Measurements from ENCODE around the gene TBX19.

Gene TBX19

GRCh38 chr1:168280296-168280927, at the start of gene TBX19:
TBX19 (plus strand) TSS chr1:168280877; CDS start chr1:168281091, 214 bp downstream.
- TF ChIP-seq, protein P1, sequence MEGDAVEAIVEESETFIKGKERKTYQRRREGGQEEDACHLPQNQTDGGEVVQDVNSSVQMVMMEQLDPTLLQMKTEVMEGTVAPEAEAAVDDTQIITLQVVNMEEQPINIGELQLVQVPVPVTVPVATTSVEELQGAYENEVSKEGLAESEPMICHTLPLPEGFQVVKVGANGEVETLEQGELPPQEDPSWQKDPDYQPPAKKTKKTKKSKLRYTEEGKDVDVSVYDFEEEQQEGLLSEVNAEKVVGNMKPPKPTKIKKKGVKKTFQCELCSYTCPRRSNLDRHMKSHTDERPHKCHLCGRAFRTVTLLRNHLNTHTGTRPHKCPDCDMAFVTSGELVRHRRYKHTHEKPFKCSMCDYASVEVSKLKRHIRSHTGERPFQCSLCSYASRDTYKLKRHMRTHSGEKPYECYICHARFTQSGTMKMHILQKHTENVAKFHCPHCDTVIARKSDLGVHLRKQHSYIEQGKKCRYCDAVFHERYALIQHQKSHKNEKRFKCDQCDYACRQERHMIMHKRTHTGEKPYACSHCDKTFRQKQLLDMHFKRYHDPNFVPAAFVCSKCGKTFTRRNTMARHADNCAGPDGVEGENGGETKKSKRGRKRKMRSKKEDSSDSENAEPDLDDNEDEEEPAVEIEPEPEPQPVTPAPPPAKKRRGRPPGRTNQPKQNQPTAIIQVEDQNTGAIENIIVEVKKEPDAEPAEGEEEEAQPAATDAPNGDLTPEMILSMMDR (IDR thresholded peaks at IDR 0.05; ENCODE audit: control insufficient read depth, extremely low read depth, insufficient read depth), result no peak
- DNase-seq (ENCODE audit: low read depth), result no peak
- no peak within 1 kb of the TSS for H3K4me3 ChIP-seq (ENCODE audit: low read depth, low read length)

- DNase-seq (ENCODE audit: low read depth), result no peak
- H3K4me3 ChIP-seq (ENCODE audit: low read depth, low read length), result no peak overlapping the region
- TF ChIP-seq, protein P1 (IDR thresholded peaks at IDR 0.05; ENCODE audit: control insufficient read depth, extremely low read depth, insufficient read depth), result peak; percentile 56
Measured at GRCh38 chr1:168234846-168235547, 45.7 kb upstream of the TBX19 start.

GRCh38 chr1:168235548-168235885, 45.2 kb upstream of the TBX19 start:
- H3K4me3 ChIP-seq (ENCODE audit: low read depth, low read length), result no peak overlapping the region
- TF ChIP-seq, protein P1 (IDR thresholded peaks at IDR 0.05; ENCODE audit: control insufficient read depth, extremely low read depth, insufficient read depth), result no peak
- no peak for DNase-seq (ENCODE audit: low read depth)

GRCh38 chr1:168235937-168236336, 44.7 kb upstream of the TBX19 start:
- no peak overlapping the region for H3K4me3 ChIP-seq (ENCODE audit: low read depth, low read length)
- peak; percentile 86 for DNase-seq (ENCODE audit: low read depth)
- TF ChIP-seq, protein P1 (IDR thresholded peaks at IDR 0.05; ENCODE audit: control insufficient read depth, extremely low read depth, insufficient read depth), result no peak

DNA sequence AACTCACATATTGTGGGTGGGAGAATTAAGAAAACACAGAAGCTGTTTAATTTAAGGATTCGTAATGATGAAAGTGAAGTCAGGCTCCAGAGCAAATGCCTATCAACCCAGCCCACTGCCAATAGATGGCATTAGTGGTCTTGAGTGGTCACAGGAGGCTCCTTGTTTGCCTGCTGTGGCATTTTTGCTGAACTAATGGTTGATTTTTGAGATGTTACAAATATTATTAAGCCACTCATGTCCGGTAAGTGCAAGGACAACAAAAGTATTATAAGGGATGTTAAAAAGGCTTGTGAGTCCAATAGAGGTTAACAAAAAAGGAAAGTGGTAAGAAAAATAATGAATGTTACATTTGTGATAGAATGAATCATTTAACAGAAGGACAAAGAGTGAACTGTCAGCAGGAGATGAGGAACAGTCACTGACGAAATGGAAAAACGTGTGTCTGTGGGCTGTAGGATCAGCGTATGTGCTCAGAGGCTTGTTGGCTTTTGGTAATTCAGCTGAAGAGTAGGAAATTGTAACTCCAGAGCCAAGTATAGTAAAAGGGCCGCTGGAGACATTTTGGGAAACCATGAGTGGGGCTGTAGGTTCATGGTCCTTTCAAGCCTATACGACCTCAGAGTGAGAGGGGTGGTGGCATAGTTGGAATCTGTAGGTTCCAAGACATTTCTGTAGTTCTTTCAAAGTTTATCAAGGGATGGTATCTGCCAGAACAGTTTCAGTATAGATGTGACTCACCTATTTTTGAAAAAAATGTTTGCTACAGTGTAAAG, 43.7 kb upstream of the TBX19 start:
- no peak for DNase-seq (ENCODE audit: low read depth)
- H3K4me3 ChIP-seq (ENCODE audit: low read depth, low read length), result no peak overlapping the region
- TF ChIP-seq, protein P1 (IDR thresholded peaks at IDR 0.05; ENCODE audit: control insufficient read depth, extremely low read depth, insufficient read depth), result no peak

DNA sequence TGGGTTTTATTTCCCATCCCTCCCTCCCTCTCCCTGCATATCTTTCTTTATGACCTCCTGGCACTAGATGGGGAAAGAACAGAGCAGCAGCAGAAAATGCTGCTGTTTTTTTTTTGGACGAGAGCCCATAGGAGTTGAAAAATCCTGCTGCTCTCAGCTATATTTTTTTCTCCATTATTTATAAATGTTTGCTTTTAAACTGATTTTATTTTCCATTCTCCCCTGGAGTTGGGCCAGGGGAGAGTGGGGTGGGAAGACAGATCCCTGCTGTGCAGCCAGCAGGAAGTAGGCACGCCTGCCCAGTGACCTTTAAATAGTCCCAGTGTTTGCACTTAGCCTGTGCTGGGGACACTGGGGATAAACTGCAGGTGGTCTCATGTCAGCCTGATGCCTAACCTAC, 37.5 kb upstream of the TBX19 start:
- no peak overlapping the region for H3K4me3 ChIP-seq (ENCODE audit: low read depth, low read length)
- DNase-seq (ENCODE audit: low read depth), result no peak
- TF ChIP-seq, protein P1 (IDR thresholded peaks at IDR 0.05; ENCODE audit: control insufficient read depth, extremely low read depth, insufficient read depth), result no peak
